Measurements from ENCODE around the gene MAP3K3.
A peak's percentile ranks its signal among the peaks of the same experiment; 100 is the strongest.

Gene MAP3K3

GRCh38 chr17:63621684-63622573 is at the start of gene MAP3K3:
MAP3K3 (plus strand) TSS chr17:63622417; CDS start chr17:63622760, 343 bp downstream.
- DNase-seq (ENCODE audit: low read depth, low spot score), result peak; percentile 100

- DNase-seq (ENCODE audit: low read depth, low spot score), result no peak
Observed at GRCh38 chr17:63573634-63574033, 48.6 kb upstream of the MAP3K3 start.

- DNase-seq (ENCODE audit: low read depth, low spot score), result no peak
Observed at GRCh38 chr17:63578027-63578768, 44.0 kb upstream of the MAP3K3 start.

- no peak for DNase-seq (ENCODE audit: low read depth, low spot score)
Observed at GRCh38 chr17:63578769-63579111, 43.5 kb upstream of the MAP3K3 start.

- DNase-seq (ENCODE audit: low read depth, low spot score), result no peak
Observed at GRCh38 chr17:63579633-63580032, 42.6 kb upstream of the MAP3K3 start.

- DNase-seq (ENCODE audit: low read depth, low spot score), result no peak
Observed at GRCh38 chr17:63587770-63588169, 34.4 kb upstream of the MAP3K3 start.

- DNase-seq (ENCODE audit: low read depth, low spot score), result no peak
Observed at GRCh38 chr17:63588797-63589196, 33.4 kb upstream of the MAP3K3 start.

GRCh38 chr17:63589646-63590045 is 32.6 kb upstream of the MAP3K3 start:
- no peak for DNase-seq (ENCODE audit: low read depth, low spot score)

- DNase-seq (ENCODE audit: low read depth, low spot score), result no peak
Observed at GRCh38 chr17:63592797-63593196, 29.4 kb upstream of the MAP3K3 start.

GRCh38 chr17:63595132-63595531 is 27.1 kb upstream of the MAP3K3 start:
- DNase-seq (ENCODE audit: low read depth, low spot score), result no peak

- DNase-seq (ENCODE audit: low read depth, low spot score), result no peak
Observed at GRCh38 chr17:63596856-63597586, 25.2 kb upstream of the MAP3K3 start.

- no peak for DNase-seq (ENCODE audit: low read depth, low spot score)
Observed at GRCh38 chr17:63598281-63598680, 23.9 kb upstream of the MAP3K3 start.

GRCh38 chr17:63600569-63601438 is 21.4 kb upstream of the MAP3K3 start, which contains the start of gene TACO1:
TACO1 (plus strand) TSS chr17:63600895; CDS start chr17:63601084, 189 bp downstream.
- peak; percentile 52 for DNase-seq (ENCODE audit: low read depth, low spot score)

GRCh38 chr17:63601439-63602371 is 20.5 kb upstream of the MAP3K3 start:
- DNase-seq (ENCODE audit: low read depth, low spot score), result no peak

- no peak for DNase-seq (ENCODE audit: low read depth, low spot score)
Observed at GRCh38 chr17:63609816-63610573, 12.2 kb upstream of the MAP3K3 start.

GRCh38 chr17:63610854-63611253 is 11.4 kb upstream of the MAP3K3 start:
- DNase-seq (ENCODE audit: low read depth, low spot score), result no peak

GRCh38 chr17:63611354-63611753 is 10.9 kb upstream of the MAP3K3 start:
- no peak for DNase-seq (ENCODE audit: low read depth, low spot score)

- no peak for DNase-seq (ENCODE audit: low read depth, low spot score)
Observed at GRCh38 chr17:63613663-63614062, 8.6 kb upstream of the MAP3K3 start.

GRCh38 chr17:63621229-63621683 is 961 bp upstream of the MAP3K3 start:
- no peak for DNase-seq (ENCODE audit: low read depth, low spot score)

Data from smooth muscle cell of the brain vasculature (primary cell).